HG02973 (cell line): ENCODE measurements around the gene GPAM.
"Not testable (repeated sequence)": the region's sequence is repeated elsewhere in the genome, so short reads cannot be mapped to it uniquely, and the experiment has no call there.

Source experiments
- ATAC-seq: cut with Tn5 transposase; IDR thresholded peaks from one replicate; pipeline ENCODE4 v1.9.1; 2021; ENCODE audit warnings: moderate library complexity; ENCODE audit not compliant: unreplicated experiment

GPAM gene

DNA sequence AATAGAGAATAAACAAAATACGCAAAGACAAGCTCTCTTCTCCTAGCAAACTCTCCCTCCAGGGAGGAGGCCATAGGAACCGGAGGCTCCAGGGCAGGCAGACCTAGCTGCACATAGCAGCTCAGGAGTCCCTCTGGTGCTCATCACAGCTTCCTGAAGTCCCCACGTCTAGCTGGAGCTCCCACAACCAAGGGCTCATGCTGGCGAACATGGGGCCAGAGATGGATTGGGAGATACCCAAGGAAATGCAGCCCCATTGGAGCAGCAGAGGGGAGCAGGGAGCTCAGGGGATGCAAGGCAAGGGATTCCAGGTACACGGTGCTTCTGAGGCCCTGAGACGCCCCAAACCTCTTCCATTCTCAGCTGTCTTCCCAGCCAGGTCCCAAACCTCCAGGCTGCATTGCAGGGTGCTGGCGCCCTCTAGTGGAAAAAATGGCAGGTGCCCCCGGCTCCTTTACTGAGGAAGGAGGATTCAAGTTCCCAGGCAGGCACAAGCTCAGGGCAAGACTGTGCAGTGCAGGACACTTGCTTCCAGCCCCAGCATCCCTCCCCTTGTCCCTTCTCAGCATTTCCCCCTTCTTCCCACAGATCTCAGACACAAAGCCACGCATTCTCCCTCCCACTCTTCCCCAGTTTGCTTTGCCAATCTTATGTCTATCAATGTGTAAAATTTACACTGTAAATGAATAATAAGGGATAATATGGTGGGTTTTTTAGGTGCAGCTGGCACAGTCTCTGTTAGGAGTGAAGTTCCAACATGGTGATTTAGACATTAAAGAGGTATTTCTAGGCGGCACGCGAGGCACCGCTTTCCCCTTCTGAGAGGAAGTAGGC, 46.2 kb downstream of the GPAM start:
- no peak for ATAC-seq

- no peak for ATAC-seq
These were observed 46.9 kb downstream of the GPAM start for GRCh38 chr10:112136486-112137153.

DNA sequence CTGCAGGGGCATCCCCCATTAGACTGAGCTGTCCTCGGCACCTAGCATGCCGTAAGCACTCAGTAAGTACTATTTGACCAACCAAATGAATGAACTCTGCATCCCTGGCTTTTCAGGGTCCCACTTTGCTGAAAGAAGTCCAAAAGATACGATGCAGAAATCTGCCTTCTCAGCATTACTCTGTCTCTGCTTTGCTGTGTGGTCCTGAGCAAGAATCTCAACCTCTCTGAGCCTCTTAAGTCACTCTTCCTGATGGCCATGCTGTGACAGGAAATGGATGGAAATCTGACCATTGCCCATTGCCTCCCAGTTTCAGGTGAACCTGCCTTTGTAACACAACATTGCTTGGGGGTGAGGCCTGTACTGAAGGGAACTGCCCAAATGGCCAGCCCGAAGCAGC, 48.0 kb downstream of the GPAM start:
- ATAC-seq = no peak

DNA sequence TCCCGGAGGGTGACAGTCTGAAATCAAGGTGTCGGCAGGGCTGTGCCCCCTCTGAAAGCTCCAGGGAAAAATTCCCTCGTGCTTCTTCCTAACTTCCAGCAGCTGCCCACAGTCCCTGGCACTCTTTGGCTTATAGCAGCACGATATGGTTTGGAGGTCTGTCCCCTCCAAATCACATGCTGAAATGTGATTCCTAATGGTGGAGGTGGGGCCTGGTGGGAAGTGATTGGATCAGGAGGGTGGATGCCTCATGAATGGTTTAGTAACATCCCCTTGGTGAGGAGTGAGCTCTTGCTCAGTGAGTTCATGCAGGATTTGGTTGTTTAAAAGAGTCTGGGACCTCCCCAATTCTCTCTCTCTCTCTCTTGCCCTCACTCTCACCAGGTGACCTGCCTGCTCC, 51.1 kb downstream of the GPAM start:
- ATAC-seq = no peak

- ATAC-seq = no peak
These were observed 51.6 kb downstream of the GPAM start for GRCh38 chr10:112131996-112132395.

DNA sequence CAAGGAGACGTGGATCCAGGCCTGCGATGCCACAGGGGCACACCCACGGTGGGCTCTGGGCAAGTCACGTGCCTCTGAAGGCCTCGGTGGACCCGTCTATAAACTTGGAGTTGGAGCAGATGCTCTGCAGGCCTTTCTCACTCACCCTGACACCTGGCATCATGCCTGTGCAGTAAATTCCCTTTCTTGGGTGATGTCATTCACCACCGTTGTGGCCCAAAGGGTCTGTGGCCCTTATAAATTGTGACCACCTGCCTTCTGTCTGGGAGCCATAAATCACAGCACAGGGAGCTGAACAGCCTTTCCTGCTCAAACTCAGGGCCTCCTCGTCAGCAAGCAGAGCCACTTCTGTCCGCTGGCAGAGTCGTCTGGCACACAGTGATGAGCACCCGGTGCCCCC, 52.2 kb downstream of the GPAM start:
- no peak for ATAC-seq

- ATAC-seq = no peak
These were observed 56.7 kb downstream of the GPAM start for GRCh38 chr10:112126901-112127300.

DNA sequence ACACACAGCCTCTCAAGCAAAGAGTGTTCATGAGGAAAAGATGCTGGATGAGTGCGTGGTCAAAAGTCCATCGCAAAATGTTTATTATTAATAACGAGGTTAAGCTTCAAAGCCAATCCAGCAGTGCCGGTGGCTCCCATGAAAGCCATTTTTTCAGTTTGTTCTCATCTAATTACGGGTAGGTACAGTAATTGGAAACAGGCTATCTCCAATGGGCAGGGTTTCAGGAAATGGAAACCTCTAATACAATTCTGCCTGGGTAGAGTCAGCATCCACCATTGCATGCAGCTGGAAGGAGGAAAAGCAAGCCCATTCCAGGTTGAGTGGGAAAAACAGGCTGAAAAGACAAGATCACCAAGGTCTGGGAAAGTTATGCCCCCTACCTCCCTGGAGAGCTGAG, 57.4 kb downstream of the GPAM start:
- ATAC-seq = no peak

DNA sequence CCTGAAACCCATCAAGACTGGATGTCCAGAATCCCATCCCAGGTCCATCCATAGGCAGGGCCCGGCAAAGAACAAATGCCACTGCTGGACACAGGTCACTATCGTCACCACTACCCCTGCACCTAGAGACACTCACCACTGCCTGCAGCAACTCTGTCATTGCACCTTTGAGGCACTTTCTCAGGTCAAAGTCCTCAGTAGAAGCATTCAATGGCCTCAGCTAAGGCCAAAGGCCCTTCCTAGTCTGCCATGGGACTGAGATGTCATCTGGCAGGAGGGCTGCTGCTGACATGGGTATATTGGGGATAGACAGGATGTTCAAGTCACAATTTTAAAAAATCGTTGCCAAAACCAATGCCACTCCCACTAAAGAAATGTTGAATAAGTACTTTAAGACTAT, 58.7 kb downstream of the GPAM start:
- ATAC-seq = no peak

DNA sequence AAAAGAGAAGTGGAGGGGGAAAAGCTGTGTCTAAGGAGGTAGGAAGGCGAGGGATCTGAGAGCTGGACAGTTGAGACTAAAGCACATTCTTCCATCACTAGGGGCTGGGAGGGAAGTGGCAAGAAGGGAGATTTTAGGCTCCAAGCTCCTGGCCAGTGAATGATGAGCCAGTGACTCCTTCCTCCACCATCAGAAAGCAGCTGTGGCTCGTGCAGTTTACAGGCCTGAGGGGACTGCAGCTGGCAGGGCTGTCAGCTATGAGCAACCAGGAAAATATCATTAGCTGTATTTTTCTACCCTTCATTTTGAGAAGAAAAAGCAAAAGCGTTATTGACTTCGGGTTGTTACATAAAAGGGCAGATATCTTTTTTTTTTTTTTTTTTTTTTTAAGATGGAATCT, 60.7 kb downstream of the GPAM start:
- no peak for ATAC-seq

DNA sequence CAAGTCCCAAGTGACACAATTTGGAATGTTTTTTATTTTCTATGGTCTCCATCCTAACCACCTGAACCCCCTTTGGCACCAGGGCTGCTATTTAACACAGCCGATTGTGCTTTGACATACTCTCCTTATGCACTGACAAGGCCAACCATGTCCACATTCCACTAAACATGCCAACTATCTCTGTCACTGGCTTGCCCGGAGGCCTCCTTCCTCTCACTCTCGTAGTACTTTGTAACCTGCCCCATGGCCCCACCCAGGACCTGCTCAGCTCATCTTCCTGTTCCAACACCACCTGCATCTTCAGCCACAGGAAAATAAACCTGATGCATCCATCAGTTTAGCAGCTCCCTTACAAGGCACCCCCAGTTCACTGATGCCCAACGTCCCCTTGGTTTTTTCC, 63.1 kb downstream of the GPAM start:
- ATAC-seq = no peak

DNA sequence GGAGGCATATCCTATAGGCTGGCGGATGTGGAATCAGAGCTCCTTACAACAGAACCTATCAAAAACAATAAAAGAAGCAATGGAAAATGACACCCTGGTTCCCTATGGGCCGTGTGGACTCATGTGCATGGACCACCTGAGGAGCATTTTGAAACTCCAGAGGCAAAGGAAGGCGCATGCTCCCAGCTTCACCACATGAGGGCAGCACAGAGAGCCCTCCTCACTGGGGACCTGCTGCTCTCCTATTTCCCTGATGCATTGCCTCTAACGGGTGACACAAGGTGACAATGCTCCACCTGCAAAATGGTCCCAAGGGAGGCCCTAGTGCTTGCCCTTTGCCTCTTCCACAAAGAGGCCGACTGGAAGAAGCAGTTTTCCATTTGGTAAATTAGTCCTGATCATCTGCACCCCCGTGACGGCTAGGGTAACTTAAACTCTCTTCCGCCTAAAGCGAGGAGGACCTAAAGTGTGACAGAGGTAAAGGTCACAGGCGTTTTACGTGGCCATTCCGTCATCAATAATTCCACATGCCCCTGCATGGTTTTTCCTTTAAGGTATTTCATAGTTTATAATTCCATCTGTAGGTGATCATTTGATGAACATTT, 67.7 kb downstream of the GPAM start:
- peak; percentile 86 for ATAC-seq

DNA sequence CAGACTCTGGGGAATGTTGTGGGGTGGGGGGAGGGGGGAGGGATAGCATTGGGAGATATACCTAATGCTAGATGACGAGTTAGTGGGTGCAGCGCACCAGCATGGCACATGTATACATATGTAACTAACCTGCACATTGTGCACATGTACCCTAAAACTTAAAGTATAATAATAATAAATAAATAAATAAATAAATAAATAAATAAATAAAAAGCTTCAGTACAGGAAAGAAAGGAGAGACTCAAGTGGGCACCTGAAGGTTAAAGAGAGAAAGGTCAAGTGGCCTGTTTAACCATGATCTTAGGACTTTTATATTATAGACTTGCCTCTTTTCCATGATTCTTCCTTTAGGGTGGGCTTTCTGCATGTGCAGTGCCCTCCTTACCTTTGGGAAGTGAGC, 73.8 kb downstream of the GPAM start:
- ATAC-seq = not testable (repeated sequence)
